Sigmoid colon (tissue), 4 donors: Measurements from ENCODE around the gene PGAP6.

ENCODE experiments used
- CTCF ChIP-seq, 4 experiments: fragments of 450-650 bp in 3 of 4; fragments of 200-600 bp in 1 of 4; IDR thresholded peaks; one replicate each; pipeline ENCODE4 v1.5.1; 2016 to 2019; ENCODE audit warnings: antibody characterized with exemption in 4 of 4, mild to moderate bottlenecking in 3 of 4, moderate library complexity in 2 of 4
- EP300 ChIP-seq, 4 donors: sonication (generic); formaldehyde crosslinking; IDR thresholded peaks; one replicate each; pipeline ENCODE4 v1.6.1; 2017; ENCODE audit warnings: antibody characterized with exemption in 4 of 4
- POLR2A ChIP-seq, 2 donors: fragments of 450-650 bp; IDR thresholded peaks; one replicate each; pipeline ENCODE4 v1.6.1; 2016; ENCODE audit warnings: antibody characterized with exemption in 2 of 2, mild to moderate bottlenecking in 2 of 2, moderate library complexity in 2 of 2
- POLR2AphosphoS5 ChIP-seq, 4 donors: sonication (generic); formaldehyde crosslinking; IDR thresholded peaks; one replicate each; pipeline ENCODE4 v1.6.1; 2017; ENCODE audit warnings: antibody characterized with exemption in 4 of 4

GRCh38 chr16:368388-369158 is 13.2 kb downstream of the PGAP6 start:
- TF ChIP-seq EP300 (IDR thresholded peaks at IDR 0.05), result no peak
- no peak for TF ChIP-seq CTCF (IDR thresholded peaks at IDR 0.05)
- no peak for TF ChIP-seq POLR2A (IDR thresholded peaks at IDR 0.05)
- TF ChIP-seq POLR2AphosphoS5 (IDR thresholded peaks at IDR 0.05), result no peak
